HepG2 (cell line): Measurements from ENCODE around the gene MAMLD1. TPM values are rescaled to one million over a fixed set of nuclear protein-coding genes. Genes with fewer than 3 reads are reported as not detected.

ENCODE experiments used
- ATAC-seq: fragments of 200-7000 bp; cut with Tn5 transposase; 3 replicates; pipeline ENCODE4 v1.9.1; 2020; ENCODE audit warnings: mild to moderate bottlenecking, moderate library complexity
- BruUV-seq: library from RNA; stranded (reverse); fragments of 400-500 nt; replicated peaks from 2 replicates; lab custom pipeline; 2021; lab: Mats Ljungman, UMichigan
- CTCF ChIA-PET: fragments of 300-600 bp; formaldehyde crosslinking; extraction: SDS; loops from one replicate; lab custom pipeline; 2021; ENCODE audit warnings: low total read pairs, inconsistent platforms, low intra/inter-chr PET ratio; lab: Yijun Ruan, JAX
- POLR2A ChIA-PET: fragments of 350-600 bp; sonication (Branson Sonifier 250); formaldehyde crosslinking; loops from one replicate; lab custom pipeline; 2020; ENCODE audit warnings: antibody characterized with exemption, inconsistent platforms; lab: Yijun Ruan, JAX
- DNase-seq: peaks from one replicate; pipeline ENCODE4 v3.0.0-alpha.2; 2015; ENCODE audit warnings: low spot score
- FAIRE-seq: peaks from 3 replicates; lab custom pipeline; 2011; peaks lifted over from hg19 to GRCh38; lab: Jason Lieb, UNC
- H2AFZ ChIP-seq: one replicate; pipeline ENCODE4 v1.6.1; 2011; ENCODE audit warnings: low read length, inconsistent platforms
- H3K27ac ChIP-seq: fragments of 300-600 bp; 3 replicates; pipeline ENCODE4 v1.8.0; 2011; ENCODE audit warnings: mixed run types, mild to moderate bottlenecking, mixed read lengths, low read length, inconsistent platforms; ENCODE audit not compliant: insufficient read depth; ENCODE audit errors: extremely low read length
- H3K27me3 ChIP-seq, 2 experiments: fragments of 200-600 bp in 1 of 2; 2 replicates in 1 of 2; 3 replicates in 1 of 2; pipeline versions ENCODE4 v1.6.0 to v1.8.0; 2011; ENCODE audit warnings: low read length in 2 of 2, mild to moderate bottlenecking in 2 of 2, moderate library complexity in 2 of 2, inconsistent platforms in 1 of 2; ENCODE audit not compliant: insufficient read depth in 2 of 2, control insufficient read depth in 1 of 2
- H3K36me3 ChIP-seq, 2 experiments: fragments of 200-600 bp in 1 of 2; replicated peaks in 1 of 2; 2 replicates in 1 of 2; 3 replicates in 1 of 2; pipeline versions ENCODE4 v1.5.1 to v1.8.0; 2011; ENCODE audit warnings: low read length in 2 of 2, inconsistent platforms in 1 of 2; ENCODE audit not compliant: insufficient read depth in 2 of 2, control insufficient read depth in 1 of 2
- H3K4me1 ChIP-seq: 2 replicates; pipeline ENCODE4 v1.5.1; 2012; ENCODE audit warnings: low read length, inconsistent platforms; ENCODE audit not compliant: insufficient read depth
- H3K4me2 ChIP-seq: 2 replicates; pipeline ENCODE4 v1.6.0; 2011; ENCODE audit warnings: low read depth, low read length, inconsistent platforms
- H3K4me3 ChIP-seq, 3 experiments: fragments of 200-600 bp in 1 of 3; sonication (generic), shearing (Covaris generic) in 1 of 3; replicated peaks in 1 of 3; 2 replicates each; pipeline ENCODE4 v1.5.1; 2011 to 2016; ENCODE audit warnings: low read length in 3 of 3, inconsistent platforms in 2 of 3, low read depth in 2 of 3, mild to moderate bottlenecking in 2 of 3, control low read depth in 1 of 3, mixed read lengths in 1 of 3; ENCODE audit not compliant: insufficient read depth in 1 of 3
- H3K79me2 ChIP-seq: one replicate; pipeline ENCODE4 v1.6.1; 2011; ENCODE audit warnings: low read length, inconsistent platforms; ENCODE audit not compliant: insufficient read depth
- H3K9ac ChIP-seq: 2 replicates; pipeline ENCODE4 v1.6.0; 2011; ENCODE audit warnings: mild to moderate bottlenecking, low read depth, low read length, inconsistent platforms; ENCODE audit not compliant: insufficient read depth
- H3K9me3 ChIP-seq: 2 replicates; pipeline ENCODE4 v1.5.1; 2012; ENCODE audit warnings: mild to moderate bottlenecking, low read length
- H4K20me1 ChIP-seq: 2 replicates; pipeline ENCODE4 v1.6.0; 2011; ENCODE audit warnings: inconsistent platforms, mild to moderate bottlenecking, low read length, moderate library complexity; ENCODE audit not compliant: insufficient read depth
- BCL6 ChIP-seq: IDR thresholded peaks from 2 replicates; pipeline ENCODE4 v1.6.1; 2016; ENCODE audit warnings: missing genetic modification reagents, missing compliant biosample characterization
- EHMT2 ChIP-seq: fragments of 200-600 bp; sonication (generic); IDR thresholded peaks from 2 replicates; pipeline ENCODE4 v1.7.0; 2017; ENCODE audit warnings: antibody characterized with exemption, low read depth, low read length, borderline replicate concordance
- FOXK2 ChIP-seq: fragments of 450-650 bp; IDR thresholded peaks from 2 replicates; pipeline ENCODE4 v1.6.1; 2016
- HNRNPL ChIP-seq: fragments of 200-400 bp; formaldehyde crosslinking; IDR thresholded peaks from 2 replicates; pipeline ENCODE4 v1.6.1; 2017; ENCODE audit warnings: mild to moderate bottlenecking, low read depth, low read length
- ISL2 ChIP-seq: sonication (generic); formaldehyde crosslinking; IDR thresholded peaks from 2 replicates; pipeline ENCODE4 v1.5.0; 2020; ENCODE audit warnings: missing genetic modification reagents
- MAFF ChIP-seq: IDR thresholded peaks from 2 replicates; pipeline ENCODE4 v1.6.1; 2011; ENCODE audit warnings: low read depth, low read length, improper control_type of control experiment
- MLX ChIP-seq: IDR thresholded peaks from 2 replicates; pipeline ENCODE4 v1.6.1; 2016
- POGZ ChIP-seq: sonication (generic); formaldehyde crosslinking; IDR thresholded peaks from 2 replicates; pipeline ENCODE4 v1.4.0; 2020; ENCODE audit warnings: mild to moderate bottlenecking, missing genetic modification reagents
- PTBP1 ChIP-seq: fragments of 200-400 bp; formaldehyde crosslinking; IDR thresholded peaks from 2 replicates; pipeline ENCODE4 v1.6.1; 2018; ENCODE audit warnings: low read length, low read depth; ENCODE audit not compliant: poor library complexity, severe bottlenecking
- SP2 ChIP-seq: sonication (generic); formaldehyde crosslinking; IDR thresholded peaks from 2 replicates; pipeline ENCODE4 v1.5.1; 2020; ENCODE audit warnings: mild to moderate bottlenecking, missing genetic modification reagents
- TAF15 ChIP-seq: fragments of 200-400 bp; formaldehyde crosslinking; IDR thresholded peaks from one replicate; pipeline ENCODE4 v1.6.1; 2018; ENCODE audit warnings: mild to moderate bottlenecking, low read depth, low read length; ENCODE audit not compliant: poor library complexity, severe bottlenecking
- ZBTB49 ChIP-seq: sonication (generic); formaldehyde crosslinking; IDR thresholded peaks from 2 replicates; pipeline ENCODE4 v1.4.0; 2020; ENCODE audit warnings: missing genetic modification reagents, borderline replicate concordance
- ZFP62 ChIP-seq: sonication (generic); formaldehyde crosslinking; IDR thresholded peaks from 2 replicates; pipeline ENCODE4 v1.4.0; 2020; ENCODE audit warnings: missing genetic modification reagents
- ZNF337 ChIP-seq: sonication (generic); formaldehyde crosslinking; IDR thresholded peaks from 2 replicates; pipeline ENCODE4 v1.5.1; 2020; ENCODE audit warnings: missing genetic modification reagents, low read depth, mild to moderate bottlenecking, borderline replicate concordance
- ZNF724P ChIP-seq: sonication (generic); formaldehyde crosslinking; IDR thresholded peaks from 2 replicates; pipeline ENCODE4 v1.8.0; 2022; ENCODE audit warnings: missing genetic modification reagents, borderline replicate concordance
- ZNF770 ChIP-seq: sonication (generic); formaldehyde crosslinking; IDR thresholded peaks from 2 replicates; pipeline ENCODE4 v1.5.0; 2020; ENCODE audit warnings: mild to moderate bottlenecking, missing genetic modification reagents
- ZNF790 ChIP-seq: sonication (generic); formaldehyde crosslinking; IDR thresholded peaks from 2 replicates; pipeline ENCODE4 v1.8.0; 2022; ENCODE audit warnings: missing genetic modification reagents, mild to moderate bottlenecking, borderline replicate concordance
- in situ Hi-C: cut with HindIII; loops from 2 replicates; pipeline ENCODE4 v1.10.0; 2017; ENCODE audit warnings: low pct_unique_long_range_greater_than_20kb; ENCODE audit not compliant: extremely low pct_ligation_motif_present
- intact Hi-C: fragments of 100-400 bp; cut with micrococcal nuclease; formaldehyde crosslinking; loops from one replicate; pipeline ENCODE4 v1.10.0; 2022; ENCODE audit not compliant: unreplicated experiment
- polyA plus RNA-seq, 8 experiments: library from polyadenylated mRNA; depleted of rRNA in 3 of 8; stranded (reverse) in 7 of 8; unstranded in 1 of 8; fragments of >200 nt; fragmentation: Illumina TruSeq in 4 of 8; extraction: Trizol in 4 of 8; gene quantifications; 2 replicates each; pipeline versions ENCODE4 v1.2.1 to v1.2.3, GENCODE V29; 2011 to 2016; ENCODE audit warnings: low read depth in 4 of 8, missing spikeins in 1 of 8, mixed read lengths in 1 of 8; ENCODE audit not compliant: insufficient read depth in 1 of 8
- total RNA-seq, 5 experiments: library from RNA; depleted of rRNA; stranded (reverse); fragments of >200 nt; fragmentation: Illumina TruSeq; extraction: Trizol; gene quantifications; 2 replicates each; pipeline ENCODE4 v1.2.3, GENCODE V29; 2016; ENCODE audit warnings: low read depth in 1 of 5

MAMLD1 gene
- total and polyA plus RNA-seq, 2 of the 13 experiments (the other 11 are each of a cell fraction or from before 2014, with no cell fraction given), result not detected

- TF ChIP-seq ZBTB49 (CRISPR knock-in tag) (no peak), BCL6 (CRISPR knock-in tag) (no peak)
Measured at GRCh38 chrX:150316564-150316963, 46.6 kb upstream of the MAMLD1 start (continued).

- DNase-seq (no peak), FAIRE-seq (no peak), ATAC-seq (no peak)
- Histone ChIP-seq H3K36me3 (no peaks in the 10 kb centered on the region), H3K4me1 (no peaks in the 10 kb centered on the region), H4K20me1 (no peaks in the 10 kb centered on the region), H3K4me2 (no peak overlapping the region), H3K79me2 (no peaks in the 10 kb centered on the region), H2AFZ (no peak overlapping the region), H3K27me3 (no peaks in the 10 kb centered on the region), H3K9me3 (no peaks in the 10 kb centered on the region), H3K27ac (no peak overlapping the region), H3K9ac (no peak overlapping the region), H3K4me3 (no peak overlapping the region)
- in situ Hi-C loops, result no loop called here
- intact Hi-C loops, result no loop called here
- no TSS peak for BruUV-seq
- TF ChIP-seq ZNF724P, result no peak
- TF ChIP-seq SP2 (CRISPR knock-in tag), result no peak
- TF ChIP-seq ZFP62 (CRISPR knock-in tag), result no peak
- no peak for TF ChIP-seq FOXK2
- TF ChIP-seq ISL2, result no peak
- TF ChIP-seq POGZ (CRISPR knock-in tag), result no peak
- TF ChIP-seq HNRNPL, result no peak
- TF ChIP-seq TAF15, result no peak
- no peak for TF ChIP-seq PTBP1
- no peak for TF ChIP-seq MLX
- no peak for TF ChIP-seq ZNF790 (CRISPR knock-in tag)
- TF ChIP-seq MAFF, result no peak
- TF ChIP-seq EHMT2, result no peak
- TF ChIP-seq ZNF770 (CRISPR knock-in tag), result no peak
- no peak for TF ChIP-seq ZNF337 (CRISPR knock-in tag)
- ChIA-PET POLR2A (no interaction called here), CTCF (no interaction called here)
Measured at GRCh38 chrX:150323020-150323419, 40.1 kb upstream of the MAMLD1 start.
